Adrenal gland (tissue), 12 donors: Measurements from ENCODE around the gene LUC7L3. TPM values are rescaled to one million over a fixed set of nuclear protein-coding genes. Genes with fewer than 3 reads are reported as not detected.
"Not testable (repeated sequence)": the region's sequence is repeated elsewhere in the genome, so short reads cannot be mapped to it uniquely, and the experiment has no call there.

Experiments used
- DNase-seq, 7 donors: peaks; one replicate each; pipeline ENCODE4 v3.0.0-alpha.2; 2019 to 2020
- H3K27ac ChIP-seq, 5 donors: fragments of 200-600 bp; sonication (generic) in 4 of 5; 1 replicate in 3 of 5; 2 replicates in 2 of 5; pipeline versions ENCODE4 v1.5.1 to v1.8.0; 2016 to 2020; ENCODE audit warnings: mild to moderate bottlenecking in 1 of 5
- H3K27me3 ChIP-seq: fragments of 200-600 bp; 2 replicates; pipeline ENCODE4 v1.8.0; 2021
- H3K36me3 ChIP-seq, 2 donors: fragments of 200-600 bp; replicated peaks in 1 of 2; 1 replicate in 1 of 2; 2 replicates in 1 of 2; pipeline versions ENCODE4 v1.5.1 to v1.8.0; 2018 to 2022
- H3K4me1 ChIP-seq, 2 donors: fragments of 200-600 bp; replicated peaks in 1 of 2; 1 replicate in 1 of 2; 2 replicates in 1 of 2; pipeline versions ENCODE4 v1.5.1 to v1.8.0; 2018 to 2021
- H3K4me3 ChIP-seq, 4 donors: fragments of 200-600 bp; sonication (generic) in 3 of 4; one replicate each; pipeline ENCODE4 v1.5.1; 2016 to 2018
- H3K9me3 ChIP-seq, 3 donors: fragments of 200-600 bp; sonication (generic) in 1 of 3; replicated peaks in 1 of 3; 1 replicate in 2 of 3; 2 replicates in 1 of 3; pipeline versions ENCODE4 v1.5.1 to v1.8.0; 2016 to 2021
- CTCF ChIP-seq, 6 experiments: fragments of 450-650 bp in 4 of 6; fragments of 200-600 bp in 2 of 6; sonication (generic) in 1 of 6; IDR thresholded peaks; 1 replicate in 5 of 6; 2 replicates in 1 of 6; pipeline versions ENCODE4 v1.5.1 to v1.8.0; 2016 to 2021; ENCODE audit warnings: antibody characterized with exemption in 6 of 6, mild to moderate bottlenecking in 2 of 6, moderate library complexity in 1 of 6
- POLR2A ChIP-seq, 2 donors: fragments of 450-650 bp; IDR thresholded peaks; one replicate each; pipeline ENCODE4 v1.6.1; 2017; ENCODE audit warnings: antibody characterized with exemption in 2 of 2, mild to moderate bottlenecking in 2 of 2, moderate library complexity in 1 of 2
- WGBS, 4 donors: extraction: QIAGEN DNeasy Blood & Tissue Kit in 2 of 4; methylation state at CpG; one replicate each; pipeline versions ENCODE4 v1.1.5 to v1.1.7; 2013 to 2017; 5-methylcytosine and 5-hydroxymethylcytosine counted together
- intact Hi-C, 2 donors: fragments of 100-400 bp; cut with DNase I; formaldehyde crosslinking; loops; one replicate each; pipeline versions ENCODE4 v1.14.1 to v1.15.0; 2022 to 2023
- polyA plus RNA-seq, 3 donors: library from polyadenylated mRNA; stranded (reverse); fragments of 200-250 nt in 2 of 3; fragments of 350-450 nt in 1 of 3; fragmentation: Illumina TruSeq in 1 of 3; extraction: RNeasy Lipid Tissue Mini Kit (QIAGEN cat#74804) in 1 of 3; gene quantifications; one replicate each; pipeline ENCODE4 v1.2.3, GENCODE V29; 2013 to 2014
- total RNA-seq, 9 donors: library from RNA; depleted of rRNA in 4 of 9; stranded (reverse); fragments of >200 nt in 4 of 9; fragments of 120-200 nt in 1 of 9; fragmentation: NEBNext Ultra II Directional in 1 of 9; extraction: Animal tissue kit (Norgen Biotek cat#: 25700) in 1 of 9; gene quantifications; one replicate each; pipeline versions ENCODE4 v1.1.0 to v1.2.4, GENCODE V29; 2013 to 2023
- donor health status: healthy with polysubstance abuse.
- donor health status: Bipolar disorder and iron deficiency.
- donor health status: DM: yes; HTN: yes; CAD: no.
- donor health status: DM: no; HTN: no; CAD: no.
- donor health status: DM: no; HTN: no; CAD: no.
- donor health status: DM: yes; HTN: yes; CAD: no.

The LUC7L3 gene
- total and polyA plus RNA-seq, 12 donors, result 16.1 to 248 (median 89.2) TPM

- no peaks in the 10 kb centered on the region for H3K27me3 ChIP-seq
- no peak overlapping the region for H3K27ac ChIP-seq
- 41 to 57% (median 51%) methylated on average over 3 of the region's 3 CpGs for WGBS, 4 donors
- H3K4me1 ChIP-seq, result peaks cover 6 to 65% of the 10 kb centered on the region in 2 donors
- H3K4me3 ChIP-seq, result no peak overlapping the region
- DNase-seq, result no peak
- intact Hi-C loops, result no loop called here
- TF ChIP-seq CTCF (IDR thresholded peaks at IDR 0.05) (no peak), POLR2A (IDR thresholded peaks at IDR 0.05) (no peak)
- no peaks in the 10 kb centered on the region for H3K9me3 ChIP-seq
- H3K36me3 ChIP-seq, result no peaks in the 10 kb centered on the region
Measured at GRCh38 chr17:50722746-50723145, 3.3 kb downstream of the LUC7L3 start.

- peaks cover 6 to 70% of the 10 kb centered on the region in 2 donors for H3K4me1 ChIP-seq
- H3K36me3 ChIP-seq, DNase-seq, H3K4me3 ChIP-seq, intact Hi-C loops, H3K9me3 ChIP-seq, H3K27me3 ChIP-seq, H3K27ac ChIP-seq: not testable (repeated sequence)
- 91 to 94% (median 92%) methylated on average over 6 of the region's 6 CpGs for WGBS, 4 donors
Measured at GRCh38 chr17:50724622-50725021, 5.2 kb downstream of the LUC7L3 start.

- no peak overlapping the region for H3K27ac ChIP-seq
- 72 to 79% (median 74%) methylated on average over 12 of the region's 12 CpGs for WGBS, 4 donors
- DNase-seq, result no peak
- H3K4me3 ChIP-seq, result no peak overlapping the region
- TF ChIP-seq CTCF (IDR thresholded peaks at IDR 0.05) (no peak), POLR2A (IDR thresholded peaks at IDR 0.05) (no peak)
- intact Hi-C loops, result no loop called here
- H3K4me1 ChIP-seq, result peaks cover 6 to 76% of the 10 kb centered on the region in 2 donors
- no peaks in the 10 kb centered on the region for H3K9me3 ChIP-seq
- no peaks in the 10 kb centered on the region for H3K27me3 ChIP-seq
- H3K36me3 ChIP-seq, result no peaks in the 10 kb centered on the region
Measured at GRCh38 chr17:50725769-50726655, 6.6 kb downstream of the LUC7L3 start.

GRCh38 chr17:50728112-50728429, 8.7 kb downstream of the LUC7L3 start:
- intact Hi-C loops, result no loop called here
- Histone ChIP-seq H3K27me3 (no peaks in the 10 kb centered on the region), H3K4me3 (no peak overlapping the region), H3K27ac (no peak overlapping the region), H3K9me3 (no peaks in the 10 kb centered on the region), H3K36me3 (no peaks in the 10 kb centered on the region), H3K4me1 (peaks cover 0 to 66% of the 10 kb centered on the region in 2 donors)
- no peak for DNase-seq
- no peak for TF ChIP-seq CTCF (IDR thresholded peaks at IDR 0.05)
- TF ChIP-seq POLR2A (IDR thresholded peaks at IDR 0.05), result no peak
- 78 to 96% (median 83%) methylated on average over 2 of the region's 2 CpGs for WGBS, 4 donors
